Fibroblast of the conjunctiva (primary cell): ENCODE measurements around the gene HOOK1.
"Not testable (repeated sequence)": the region's sequence is repeated elsewhere in the genome, so short reads cannot be mapped to it uniquely, and the experiment has no call there.

Experiments
- DNase-seq: peaks from one replicate; pipeline ENCODE4 v3.0.0-alpha.2; 2010; ENCODE audit warnings: low read depth

The HOOK1 gene

GRCh38 chr1:59885160-59885832, 70.5 kb downstream of the HOOK1 start:
- no peak for DNase-seq

DNA sequence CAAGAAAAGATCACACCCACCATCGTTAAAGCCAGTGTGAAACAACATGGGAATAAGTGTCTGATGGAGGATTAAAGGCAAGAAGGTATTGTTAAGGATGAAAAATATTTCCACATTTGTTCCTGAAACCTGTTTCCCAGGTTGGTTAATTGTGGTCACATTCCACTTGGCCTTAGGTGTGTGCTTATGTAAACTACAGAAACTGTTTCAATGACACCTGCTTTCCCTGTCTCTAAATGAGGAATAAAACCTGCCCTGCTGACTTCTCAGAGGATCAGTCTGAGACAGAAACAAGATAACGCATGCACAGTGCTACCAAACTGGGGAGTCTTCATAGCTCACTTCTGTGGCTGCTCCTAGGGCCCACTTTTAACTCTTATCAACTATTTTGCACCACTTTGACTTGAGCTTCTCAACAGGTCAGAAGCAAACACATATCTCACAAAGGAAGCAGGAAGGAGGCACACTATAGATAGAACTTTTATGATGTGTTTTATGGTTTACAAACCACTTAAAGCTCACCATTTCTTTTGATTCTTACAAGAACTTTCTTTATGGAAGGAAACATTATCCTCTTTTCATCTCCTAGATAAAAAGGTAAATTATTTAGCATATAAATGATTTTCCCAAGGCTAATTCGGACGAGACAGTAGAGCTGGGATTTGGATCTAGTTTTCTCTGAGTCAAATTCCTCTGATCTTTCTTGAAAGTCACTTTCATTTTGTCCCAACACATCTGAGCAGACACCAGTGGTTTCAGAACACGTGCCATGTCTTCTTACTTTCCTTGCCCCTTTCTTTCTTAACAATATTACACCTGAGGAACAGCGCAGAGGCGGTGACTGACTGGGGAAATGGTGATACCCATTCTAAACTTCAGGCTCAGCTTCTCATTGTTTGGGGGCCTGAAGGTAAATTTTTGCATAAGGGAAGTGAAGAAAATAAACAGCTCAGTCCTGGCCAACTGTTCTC, 78.4 kb downstream of the HOOK1 start:
- DNase-seq: no peak

DNA sequence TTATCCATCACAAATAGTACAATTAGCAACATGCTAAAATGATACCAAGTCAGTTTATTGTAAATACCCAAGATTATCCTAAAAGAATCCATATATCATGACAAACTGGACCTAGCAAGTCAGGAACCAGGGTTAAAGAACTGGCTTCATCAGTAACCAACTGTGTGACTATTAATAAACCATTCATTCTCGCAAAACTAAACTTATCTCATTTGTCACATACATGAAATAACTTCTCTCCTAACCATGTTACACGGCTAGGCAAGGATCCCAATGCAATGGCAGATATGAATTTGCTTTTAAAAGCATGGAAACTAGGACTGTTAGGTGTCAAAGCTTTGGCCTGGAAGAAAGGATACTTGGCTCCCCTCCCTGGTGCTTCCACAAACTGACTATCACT, 82.4 kb downstream of the HOOK1 start:
- no peak for DNase-seq

- no peak for DNase-seq
Measured at GRCh38 chr1:59898927-59899326, 84.2 kb downstream of the HOOK1 start.

GRCh38 chr1:59900640-59901039, 85.9 kb downstream of the HOOK1 start:
- DNase-seq: no peak

DNA sequence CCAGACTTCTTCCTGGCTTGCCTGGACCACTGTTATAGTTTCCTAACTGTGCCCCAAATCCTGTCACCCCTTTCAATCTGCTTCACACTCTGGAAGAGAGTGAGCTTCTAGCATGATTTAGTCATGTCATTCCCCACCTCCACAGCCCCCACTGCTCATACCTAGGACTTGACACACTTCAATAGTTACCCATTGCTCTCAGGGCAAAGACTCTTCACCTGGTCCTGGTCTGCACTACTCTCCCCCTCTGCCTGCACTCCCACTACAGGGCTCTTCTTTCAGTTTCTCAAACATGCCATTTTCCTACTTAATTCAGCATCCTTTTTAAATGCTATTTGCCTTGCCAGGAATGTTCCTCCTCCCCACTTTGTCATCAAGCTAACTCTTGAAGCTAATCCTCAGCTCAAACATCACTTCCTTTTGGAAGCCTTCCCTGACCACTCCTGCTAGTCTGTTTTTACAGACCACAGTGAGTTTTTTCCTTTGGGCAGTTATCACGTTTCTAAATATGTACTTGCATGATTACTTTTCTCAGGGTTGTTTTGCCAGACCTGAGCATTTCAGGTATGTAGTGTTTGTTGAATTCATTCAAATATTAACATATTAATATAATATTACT, 87.1 kb downstream of the HOOK1 start:
- DNase-seq: no peak

- DNase-seq: no peak
Measured at GRCh38 chr1:59903141-59903754, 88.5 kb downstream of the HOOK1 start.

DNA sequence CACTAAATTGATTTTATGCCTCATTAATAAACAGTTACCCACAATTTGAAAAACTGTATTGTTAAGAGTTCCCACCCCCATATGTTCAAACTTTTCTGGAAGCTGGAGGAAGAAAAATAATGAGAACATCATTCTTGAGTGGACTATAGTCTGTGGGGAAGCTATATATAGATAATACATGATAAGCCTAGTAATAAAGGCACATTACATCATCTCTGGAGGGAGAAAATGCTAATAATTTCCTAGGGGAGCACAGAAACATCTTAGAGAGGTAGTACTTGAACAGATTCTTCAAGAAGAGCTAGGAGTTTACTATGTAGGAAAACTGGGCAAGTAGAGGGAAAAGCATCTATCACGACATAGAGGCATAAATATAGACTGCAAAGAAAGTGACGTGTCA, 92.2 kb downstream of the HOOK1 start:
- DNase-seq: no peak

DNA sequence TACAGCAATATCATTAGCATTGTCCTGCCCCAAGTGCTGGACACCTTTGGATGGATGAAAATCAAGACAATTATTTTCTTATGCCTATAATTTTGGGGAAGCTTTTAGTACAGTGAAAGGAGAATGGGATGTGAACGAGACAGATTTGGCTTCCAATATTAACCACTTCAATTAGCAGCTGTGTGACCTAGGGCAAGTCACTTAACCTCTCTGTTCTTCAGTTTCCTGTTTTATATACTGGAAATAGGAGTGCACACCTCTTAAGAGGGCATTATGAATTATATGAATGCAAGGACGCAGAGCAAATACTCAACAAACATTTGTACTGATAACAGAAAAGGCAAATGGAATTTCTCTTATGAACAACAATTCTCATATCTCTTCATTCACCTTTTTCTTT, 93.3 kb downstream of the HOOK1 start:
- DNase-seq: no peak

DNA sequence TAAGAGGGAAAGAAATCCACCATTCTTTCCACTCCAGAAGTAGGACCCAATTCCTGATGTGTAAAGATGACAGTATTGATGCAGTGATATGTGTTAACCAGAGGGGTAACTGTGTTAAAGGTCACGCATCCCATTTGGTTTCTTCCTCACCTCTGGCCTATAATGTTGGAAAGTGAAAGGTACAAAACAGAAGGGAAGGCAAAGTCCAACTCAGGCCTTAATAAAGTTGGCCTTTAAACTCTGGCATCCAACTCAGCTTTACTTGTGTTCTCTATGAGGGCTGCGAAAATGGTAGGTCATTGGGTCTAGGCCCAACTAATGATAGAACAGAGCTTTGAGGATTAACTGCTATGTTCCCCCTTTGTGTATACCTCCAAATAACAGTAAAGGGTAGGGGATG, 93.9 kb downstream of the HOOK1 start:
- DNase-seq: no peak

DNA sequence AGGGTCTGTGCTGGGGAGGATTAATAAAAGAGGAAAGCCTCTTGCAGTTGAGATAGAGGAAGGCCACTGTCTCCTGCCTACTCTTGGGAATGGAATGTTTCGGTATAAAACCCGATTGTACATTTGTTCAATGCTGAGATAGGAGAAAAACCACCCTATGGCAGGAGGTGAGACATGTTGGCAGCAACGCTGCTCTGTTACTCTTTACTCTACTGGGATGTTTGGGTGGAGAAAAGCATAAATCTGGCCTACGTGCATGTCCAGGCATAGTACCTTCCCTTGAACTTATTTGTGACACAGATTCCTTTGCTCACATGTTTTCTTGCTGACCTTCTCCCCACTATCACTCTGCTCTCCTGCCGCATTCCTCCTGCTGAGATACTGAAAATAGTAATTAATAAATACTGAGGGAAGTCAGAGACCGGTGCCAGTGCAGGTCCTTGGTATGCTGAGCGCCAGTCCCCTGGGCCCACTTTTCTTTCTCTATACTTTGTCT, 100.1 kb downstream of the HOOK1 start:
- DNase-seq: not testable (repeated sequence)

DNA sequence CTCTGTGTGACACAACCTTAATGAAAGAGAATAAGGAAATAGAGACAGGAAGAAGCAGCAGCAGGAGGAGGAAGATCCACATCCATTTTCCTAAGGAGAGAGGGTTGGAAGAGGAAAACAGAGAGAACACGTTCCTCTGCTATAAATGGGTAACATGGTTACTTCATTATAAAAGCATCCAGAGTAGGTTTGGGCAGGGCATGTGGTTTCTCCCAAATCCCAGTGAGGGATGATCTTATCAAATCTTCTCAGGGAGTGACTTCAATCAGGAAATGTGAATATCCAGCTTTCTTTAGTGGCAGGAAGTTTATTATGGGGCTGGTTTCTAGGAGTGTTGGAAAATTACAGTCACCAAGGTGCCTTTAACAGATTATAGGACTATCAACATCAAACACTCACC, 100.8 kb downstream of the HOOK1 start:
- DNase-seq: no peak

DNA sequence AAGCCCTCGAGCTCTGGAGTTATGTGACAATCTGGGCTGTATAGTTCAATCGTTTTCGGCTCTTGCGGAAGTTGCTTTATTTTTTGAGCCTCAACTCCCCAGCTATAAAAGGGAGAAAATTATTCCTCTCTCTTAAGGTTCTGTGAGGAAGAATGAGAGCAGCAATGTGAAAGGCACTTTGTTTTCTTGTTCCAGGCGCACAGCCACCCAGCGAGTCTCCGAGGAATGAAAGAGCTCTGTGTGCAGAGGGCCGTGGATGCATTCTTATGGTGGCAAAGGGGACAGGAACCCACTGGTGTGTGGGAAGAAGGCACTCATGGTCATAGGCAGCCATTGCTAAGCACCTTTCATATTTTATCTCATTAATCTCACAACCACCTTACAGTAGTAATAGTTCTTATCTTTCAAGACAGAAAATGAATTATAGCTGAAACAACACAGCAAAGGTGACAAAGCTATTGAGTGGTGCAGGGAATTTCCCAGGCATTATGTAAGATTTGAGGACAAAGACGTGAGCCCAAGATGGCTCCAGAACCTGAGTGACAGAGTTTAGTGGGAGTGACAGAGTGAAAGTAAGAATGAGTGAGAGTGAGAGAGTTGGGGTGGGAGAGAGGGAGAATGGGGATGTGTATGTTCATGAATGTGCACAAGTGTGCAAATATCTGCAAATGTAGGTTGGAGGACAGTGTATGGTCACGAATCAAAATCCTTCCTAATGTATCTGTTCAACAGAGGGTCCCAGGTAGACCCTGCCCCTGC, 102.5 kb downstream of the HOOK1 start:
- no peak for DNase-seq

- DNase-seq: no peak
Measured at GRCh38 chr1:59917785-59918180, 103.0 kb downstream of the HOOK1 start.

DNA sequence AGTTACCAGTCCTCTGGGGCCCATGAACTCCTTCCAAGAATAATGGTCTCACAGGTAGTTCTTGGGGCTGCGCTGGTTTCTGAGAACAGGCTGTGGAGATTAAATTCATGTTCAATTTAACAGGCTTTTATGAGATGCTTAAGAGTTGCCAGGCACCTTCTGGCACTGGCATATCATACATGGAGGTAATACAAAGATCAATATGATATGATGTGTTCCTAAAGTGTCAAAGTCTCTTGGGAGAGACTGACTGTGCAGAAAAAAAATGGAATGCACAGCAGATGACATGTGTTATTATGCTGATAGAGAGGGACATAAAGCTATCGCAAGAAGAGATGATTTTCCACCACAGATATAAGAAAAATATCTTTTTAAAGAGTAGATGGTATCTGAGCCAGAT, 105.0 kb downstream of the HOOK1 start:
- DNase-seq: no peak

- not testable (repeated sequence) for DNase-seq
Measured at GRCh38 chr1:59921258-59921899, 106.6 kb downstream of the HOOK1 start.

DNA sequence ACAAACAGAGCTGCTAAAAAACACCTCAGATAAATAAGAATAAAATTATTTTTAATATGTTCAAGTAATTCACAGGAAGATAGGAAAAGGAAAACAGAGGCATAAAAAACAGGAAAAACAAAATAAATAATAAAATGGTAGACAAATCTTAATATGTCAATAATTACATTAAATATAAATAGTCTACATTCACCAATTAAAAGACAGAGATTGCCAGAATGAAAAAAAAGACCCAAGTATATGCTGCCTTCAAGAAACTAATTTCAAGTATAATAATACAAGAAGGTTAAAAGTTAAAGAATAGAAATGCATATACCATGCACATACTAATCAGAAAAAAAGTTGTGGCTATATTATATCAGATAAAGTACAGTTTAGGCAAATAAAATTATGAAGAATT, 109.9 kb downstream of the HOOK1 start:
- no peak for DNase-seq
